Measurements from ENCODE around the gene MYCBP.

Gene MYCBP

GRCh38 chr1:38881487-38881886, 8.3 kb upstream of the MYCBP start, which contains the start of gene GJA9 (continued):
- TF ChIP-seq POU6F1 (CRISPR knock-in tag; IDR thresholded peaks at IDR 0.05; ENCODE audit: borderline replicate concordance, low read depth): no peak

GRCh38 chr1:38875811-38876210, 2.7 kb upstream of the MYCBP start:
- no peak for TF ChIP-seq TSHZ2 (CRISPR knock-in tag; IDR thresholded peaks at IDR 0.05)
- no peak for TF ChIP-seq BACH2 (CRISPR knock-in tag; IDR thresholded peaks at IDR 0.05; ENCODE audit: borderline replicate concordance)
- TF ChIP-seq ZFP3 (CRISPR knock-in tag; IDR thresholded peaks at IDR 0.05): no peak
- no peak for TF ChIP-seq TOX (CRISPR knock-in tag; IDR thresholded peaks at IDR 0.05; ENCODE audit: borderline replicate concordance)
- TF ChIP-seq ZNF565 (CRISPR knock-in tag; conservative IDR thresholded peaks at IDR 0.05; ENCODE audit: low read depth): no peak
- TF ChIP-seq ZNF70 (CRISPR knock-in tag; IDR thresholded peaks at IDR 0.05): no peak
- no peak for TF ChIP-seq ISL1 (CRISPR knock-in tag; IDR thresholded peaks at IDR 0.05)
- TF ChIP-seq POU6F1 (CRISPR knock-in tag; IDR thresholded peaks at IDR 0.05; ENCODE audit: borderline replicate concordance, low read depth): no peak
- no peak for ATAC-seq

- no peak for TF ChIP-seq CREB5 (CRISPR knock-in tag; IDR thresholded peaks at IDR 0.05; ENCODE audit: low read depth)
- no peak for TF ChIP-seq ZNF70 (CRISPR knock-in tag; IDR thresholded peaks at IDR 0.05)
- no peak for TF ChIP-seq CSRNP3 (CRISPR knock-in tag; IDR thresholded peaks at IDR 0.05)
- TF ChIP-seq ESRRG (CRISPR knock-in tag; IDR thresholded peaks at IDR 0.05): no peak
- no peak for TF ChIP-seq POU6F1 (CRISPR knock-in tag; IDR thresholded peaks at IDR 0.05; ENCODE audit: borderline replicate concordance, low read depth)
- no peak for TF ChIP-seq TOX (CRISPR knock-in tag; IDR thresholded peaks at IDR 0.05; ENCODE audit: borderline replicate concordance)
- TF ChIP-seq TCF4 (CRISPR knock-in tag; IDR thresholded peaks at IDR 0.05; ENCODE audit: borderline replicate concordance): no peak
- TF ChIP-seq GLIS3 (CRISPR knock-in tag; IDR thresholded peaks at IDR 0.05): no peak
- TF ChIP-seq SNAI2 (CRISPR knock-in tag; IDR thresholded peaks at IDR 0.05): no peak
- TF ChIP-seq ZC3H10 (CRISPR knock-in tag; IDR thresholded peaks at IDR 0.05): no peak
- no peak for TF ChIP-seq ARNTL (CRISPR knock-in tag; IDR thresholded peaks at IDR 0.05; ENCODE audit: borderline replicate concordance, low read depth)
- no peak for TF ChIP-seq BACH2 (CRISPR knock-in tag; IDR thresholded peaks at IDR 0.05; ENCODE audit: borderline replicate concordance)
- no peak for TF ChIP-seq TSHZ2 (CRISPR knock-in tag; IDR thresholded peaks at IDR 0.05)
- no peak for TF ChIP-seq ZFP3 (CRISPR knock-in tag; IDR thresholded peaks at IDR 0.05)
- TF ChIP-seq PPARA (CRISPR knock-in tag; IDR thresholded peaks at IDR 0.05; ENCODE audit: borderline replicate concordance): no peak
- peak; percentile 49 for ATAC-seq
These were observed 634 bp downstream of the MYCBP start for GRCh38 chr1:38872401-38873026.
